A549 (cell line): ENCODE data around the gene SNTG2. TPM values are rescaled to one million over a fixed set of nuclear protein-coding genes. Genes with fewer than 3 reads are reported as not detected.

Experiments
- ATAC-seq, 2 experiments: fragments of 200-7000 bp in 1 of 2; fragments of >200 bp in 1 of 2; cut with Nextera tagmentation in 1 of 2; cut with Tn5 transposase in 1 of 2; 3 replicates each; pipeline versions ENCODE4 v1.8.0 to v1.9.1; 2018 to 2020; ENCODE audit warnings: mild to moderate bottlenecking in 1 of 2, moderate library complexity in 1 of 2
- CTCF ChIA-PET: fragments of 300-600 bp; sonication (Branson Sonifier 250); formaldehyde crosslinking; extraction: SDS; loops from one replicate; lab custom pipeline; 2021; ENCODE audit warnings: antibody characterized with exemption, inconsistent platforms; lab: Yijun Ruan, JAX
- POLR2A ChIA-PET: fragments of 350-600 bp; formaldehyde crosslinking; extraction: SDS; loops from one replicate; lab custom pipeline; 2021; ENCODE audit warnings: antibody characterized with exemption, inconsistent platforms; lab: Yijun Ruan, JAX
- DNase-seq, 2 experiments: peaks; one replicate each; pipeline versions ENCODE4 v3.0.0 to v3.0.0-alpha.2; 2011 to 2016; ENCODE audit warnings: low read depth in 1 of 2, low spot score in 1 of 2
- FAIRE-seq: peaks from 2 replicates; lab custom pipeline; 2011; peaks lifted over from hg19 to GRCh38; lab: Jason Lieb, UNC
- H3K27ac ChIP-seq, 2 experiments: fragments of >200 bp; sonication (Bioruptor Twin); formaldehyde crosslinking; 3 replicates each; pipeline ENCODE4 v1.5.1; 2016 to 2017
- H3K4me1 ChIP-seq: fragments of >200 bp; sonication (Bioruptor Twin); formaldehyde crosslinking; 3 replicates; pipeline ENCODE4 v1.6.1; 2016
- H3K4me2 ChIP-seq: fragments of >200 bp; sonication (Bioruptor Twin); formaldehyde crosslinking; 3 replicates; pipeline ENCODE4 v1.6.1; 2016
- H3K4me3 ChIP-seq: fragments of >200 bp; sonication (Bioruptor Twin); formaldehyde crosslinking; 3 replicates; pipeline ENCODE4 v1.5.1; 2016
- H3K9me3 ChIP-seq: fragments of >200 bp; sonication (Bioruptor Twin); formaldehyde crosslinking; 3 replicates; pipeline ENCODE4 v1.6.1; 2016
- BCL3 ChIP-seq: fragments of >200 bp; sonication (Bioruptor Twin); formaldehyde crosslinking; IDR thresholded peaks from 3 replicates; pipeline ENCODE4 v1.6.1; 2016
- CBX8 ChIP-seq: fragments of 200-600 bp; sonication (generic); IDR thresholded peaks from 2 replicates; pipeline ENCODE4 v1.6.1; 2016
- EHF ChIP-seq: fragments of 250-450 bp; sonication (Bioruptor Pico); IDR thresholded peaks from 2 replicates; pipeline ENCODE4 v1.5.0; 2020; ENCODE audit warnings: mild to moderate bottlenecking
- EP300 ChIP-seq, 2 experiments: fragments of >200 bp; sonication (Bioruptor Twin); formaldehyde crosslinking; IDR thresholded peaks; 2 replicates in 1 of 2; 3 replicates in 1 of 2; pipeline ENCODE4 v1.6.1; 2016 to 2017
- FOSB ChIP-seq: fragments of 250-450 bp; sonication (Bioruptor Pico); IDR thresholded peaks from 2 replicates; pipeline ENCODE4 v1.5.0; 2020; ENCODE audit warnings: mild to moderate bottlenecking, moderate library complexity
- FOSL2 ChIP-seq, 2 experiments: fragments of 450-650 bp in 1 of 2; fragments of >200 bp in 1 of 2; sonication (Bioruptor Twin) in 1 of 2; formaldehyde crosslinking; IDR thresholded peaks; 2 replicates each; pipeline versions ENCODE4 v1.5.0 to v1.6.1; 2016 to 2020; ENCODE audit warnings: mild to moderate bottlenecking in 1 of 2, moderate library complexity in 1 of 2
- FOXS1 ChIP-seq: fragments of 250-450 bp; sonication (Bioruptor Pico); IDR thresholded peaks from 2 replicates; pipeline ENCODE4 v1.5.0; 2020; ENCODE audit warnings: mild to moderate bottlenecking, moderate library complexity
- HDAC2 ChIP-seq: fragments of 200-600 bp; sonication (generic); IDR thresholded peaks from 2 replicates; pipeline ENCODE4 v1.6.1; 2016
- HEYL ChIP-seq: fragments of 250-450 bp; sonication (Bioruptor Pico); IDR thresholded peaks from 2 replicates; pipeline ENCODE4 v1.8.0; 2021; ENCODE audit warnings: mild to moderate bottlenecking, moderate library complexity
- HMGXB4 ChIP-seq: fragments of 250-450 bp; sonication (Bioruptor Pico); IDR thresholded peaks from 2 replicates; pipeline ENCODE4 v1.5.0; 2021; ENCODE audit warnings: mild to moderate bottlenecking, moderate library complexity, borderline replicate concordance
- HOXA7 ChIP-seq: fragments of 250-450 bp; sonication (Bioruptor Pico); IDR thresholded peaks from 2 replicates; pipeline ENCODE4 v1.5.0; 2020; ENCODE audit warnings: mild to moderate bottlenecking, moderate library complexity
- KDM5A ChIP-seq: fragments of 200-600 bp; sonication (generic); IDR thresholded peaks from 2 replicates; pipeline ENCODE4 v1.6.1; 2016; ENCODE audit warnings: antibody characterized with exemption, mild to moderate bottlenecking
- MAFK ChIP-seq: fragments of 450-650 bp; IDR thresholded peaks from 2 replicates; pipeline ENCODE4 v1.6.1; 2014; ENCODE audit not compliant: partially characterized antibody
- MAZ ChIP-seq: fragments of 150-350 bp; IDR thresholded peaks from 2 replicates; pipeline ENCODE4 v1.6.1; 2014; ENCODE audit warnings: antibody characterized with exemption, low read depth, low read length, borderline replicate concordance
- NFE2L2 ChIP-seq: fragments of 150-350 bp; conservative IDR thresholded peaks from 2 replicates; pipeline ENCODE4 v1.6.1; 2014; ENCODE audit warnings: low read length
- NR3C1 ChIP-seq: fragments of >200 bp; sonication (Bioruptor Twin); formaldehyde crosslinking; IDR thresholded peaks from 3 replicates; pipeline ENCODE4 v1.6.1; 2017
- RARB ChIP-seq: fragments of 250-450 bp; sonication (Bioruptor Pico); IDR thresholded peaks from 2 replicates; pipeline ENCODE4 v1.8.0; 2021; ENCODE audit warnings: mild to moderate bottlenecking, moderate library complexity
- RCOR1 ChIP-seq: fragments of 150-350 bp; IDR thresholded peaks from 2 replicates; pipeline ENCODE4 v1.6.1; 2014; ENCODE audit warnings: antibody characterized with exemption, low read length, low read depth
- RNF2 ChIP-seq: fragments of 200-600 bp; sonication (generic); IDR thresholded peaks from 2 replicates; pipeline ENCODE4 v1.6.1; 2016; ENCODE audit warnings: low read depth, mild to moderate bottlenecking, antibody characterized with exemption, moderate library complexity, borderline replicate concordance
- TFCP2L1 ChIP-seq: fragments of 250-450 bp; sonication (Bioruptor Pico); IDR thresholded peaks from 2 replicates; pipeline ENCODE4 v1.5.0; 2021; ENCODE audit warnings: mild to moderate bottlenecking
- TP53 ChIP-seq: fragments of 250-450 bp; sonication (Bioruptor Pico); IDR thresholded peaks from 2 replicates; pipeline ENCODE4 v1.5.0; 2021; ENCODE audit warnings: mild to moderate bottlenecking, moderate library complexity
- ZNF302 ChIP-seq: fragments of 250-450 bp; sonication (Bioruptor Pico); IDR thresholded peaks from 2 replicates; pipeline ENCODE4 v1.9.0; 2021; ENCODE audit warnings: inconsistent platforms, mild to moderate bottlenecking, moderate library complexity
- WGBS: methylation state at CpG from one replicate; pipeline ENCODE4 v1.1.6; 2017; ENCODE audit errors: missing lambda C conversion rate; 5-methylcytosine and 5-hydroxymethylcytosine counted together
- polyA plus RNA-seq, 4 experiments: library from polyadenylated mRNA; depleted of rRNA in 3 of 4; stranded (reverse); fragments of >200 nt; fragmentation: RNase III in 1 of 4; extraction: RNeasy Plus Mini Kit Qiagen cat#74134 plus additional on column Dnase treatment in 1 of 4; gene quantifications; 2 replicates in 3 of 4; 3 replicates in 1 of 4; pipeline ENCODE4 v1.2.3, GENCODE V29; 2011 to 2017
- TF ChIP-seq, protein P1 (sequence below): IDR thresholded peaks from 2 replicates; pipeline ENCODE4 v1.6.1; 2012

Gene SNTG2
- polyA plus RNA-seq, 2 of the 4 experiments (the other 2 are of a cell fraction) = not detected

DNA sequence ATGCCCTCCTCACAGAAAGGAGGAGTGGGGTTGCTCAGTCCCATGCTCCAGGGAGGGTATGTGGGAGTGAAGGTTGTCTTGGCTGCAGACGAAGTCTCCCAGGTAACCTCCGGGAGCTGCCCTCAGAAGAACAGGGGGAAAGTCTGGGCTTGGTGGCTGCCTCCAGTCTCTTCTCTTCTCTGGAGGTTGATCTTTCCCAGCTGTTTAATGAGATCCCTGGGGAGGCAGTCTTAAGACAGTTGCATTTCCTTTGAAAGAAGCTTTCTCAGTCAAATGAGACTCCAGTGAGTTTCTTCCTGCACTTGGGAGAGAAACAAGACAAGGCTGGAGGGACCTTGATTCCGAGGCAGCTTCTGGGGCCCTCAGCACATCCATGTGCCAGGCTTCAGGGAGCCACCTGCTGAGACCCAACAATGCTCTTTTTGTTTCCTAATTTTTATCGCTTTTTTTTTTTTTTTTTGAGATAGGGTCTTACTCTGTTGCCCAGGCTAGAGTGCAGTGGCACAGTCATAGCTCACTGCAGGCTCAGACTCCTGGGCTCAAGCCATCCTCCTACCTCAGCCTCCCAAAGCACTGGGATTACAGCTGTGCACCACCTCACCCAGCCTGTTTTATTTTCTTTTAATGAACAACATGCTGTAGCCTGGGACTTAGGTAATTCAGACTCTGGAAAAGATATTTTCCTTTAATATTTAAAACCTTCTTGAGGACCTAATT, 390.9 kb downstream of the SNTG2 start:
- no peak overlapping the region for H3K27ac ChIP-seq
- ChIA-PET CTCF (interaction anchor here (0.6 to 1.2 kb wide), 2 partner anchors 22 to 1921 kb away, joined by 3 to 4 read pairs; no protein-coding TSS in a partner anchor), POLR2A (no interaction called here)
- ATAC-seq (no peak), FAIRE-seq (no peak), DNase-seq (no peak)
- no peak overlapping the region for H3K4me3 ChIP-seq
- TF ChIP-seq FOSB (CRISPR knock-in tag) (no peak), MAFK (no peak), ZNF302 (CRISPR knock-in tag) (no peak)
- no peaks in the 10 kb centered on the region for H3K9me3 ChIP-seq
- WGBS = 14% methylated on average over 4 of the region's 4 CpGs
- no peak overlapping the region for H3K4me2 ChIP-seq
- no peaks in the 10 kb centered on the region for H3K4me1 ChIP-seq

- no peak for FAIRE-seq
- Histone ChIP-seq H3K4me3 (no peak overlapping the region), H3K4me2 (no peak overlapping the region), H3K27ac (no peak overlapping the region), H3K9me3 (peaks cover 16% of the 10 kb centered on the region; the same call in 2 of the 3 replicates), H3K4me1 (no peaks in the 10 kb centered on the region)
- TF ChIP-seq RARB (CRISPR knock-in tag) = no peak
- no peak for TF ChIP-seq CBX8
- TF ChIP-seq KDM5A = peak; percentile 56; the same call in 1 of the 2 replicates
- TF ChIP-seq EHF = no peak
- no peak for TF ChIP-seq HOXA7 (CRISPR knock-in tag)
- TF ChIP-seq, protein P1, sequence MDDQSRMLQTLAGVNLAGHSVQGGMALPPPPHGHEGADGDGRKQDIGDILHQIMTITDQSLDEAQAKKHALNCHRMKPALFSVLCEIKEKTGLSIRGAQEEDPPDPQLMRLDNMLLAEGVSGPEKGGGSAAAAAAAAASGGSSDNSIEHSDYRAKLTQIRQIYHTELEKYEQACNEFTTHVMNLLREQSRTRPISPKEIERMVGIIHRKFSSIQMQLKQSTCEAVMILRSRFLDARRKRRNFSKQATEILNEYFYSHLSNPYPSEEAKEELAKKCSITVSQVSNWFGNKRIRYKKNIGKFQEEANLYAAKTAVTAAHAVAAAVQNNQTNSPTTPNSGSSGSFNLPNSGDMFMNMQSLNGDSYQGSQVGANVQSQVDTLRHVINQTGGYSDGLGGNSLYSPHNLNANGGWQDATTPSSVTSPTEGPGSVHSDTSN = no peak
- TF ChIP-seq TP53 = no peak
- 97% methylated on average over 1 of the region's 1 CpG for WGBS
- ATAC-seq = no peak
- DNase-seq = no peak
- ChIA-PET POLR2A (no interaction called here), CTCF (interaction anchor here (0.9 kb wide), 1 partner anchor 135 kb away, joined by 3 read pairs; no protein-coding TSS in a partner anchor)
Measured at GRCh38 chr2:1348789-1349188, 398.1 kb downstream of the SNTG2 start.

GRCh38 chr2:1350111-1350510, 399.5 kb downstream of the SNTG2 start:
- DNase-seq (no peak), ATAC-seq (no peak), FAIRE-seq (no peak)
- ChIA-PET CTCF (no interaction called here), POLR2A (no interaction called here)
- 10% methylated on average over 5 of the region's 5 CpGs for WGBS
- H3K4me1 ChIP-seq = no peaks in the 10 kb centered on the region
- peaks cover 16% of the 10 kb centered on the region; the same call in 2 of the 3 replicates for H3K9me3 ChIP-seq
- H3K4me3 ChIP-seq = no peak overlapping the region
- no peak overlapping the region for H3K4me2 ChIP-seq
- H3K27ac ChIP-seq = no peak overlapping the region
- TF ChIP-seq FOSL2 (IDR thresholded peaks at IDR 0.05) (no peak), FOSL2 (CRISPR knock-in tag; IDR thresholded peaks at IDR 0.05) (no peak), BCL3 (no peak), TP53 (no peak), RCOR1 (no peak), MAZ (no peak), NFE2L2 (no peak), HEYL (CRISPR knock-in tag) (no peak)

GRCh38 chr2:1353124-1353523, 402.5 kb downstream of the SNTG2 start:
- Histone ChIP-seq H3K4me3 (no peak overlapping the region), H3K4me2 (no peak overlapping the region), H3K4me1 (no peaks in the 10 kb centered on the region), H3K27ac (no peak overlapping the region), H3K9me3 (peaks cover 12% of the 10 kb centered on the region; the same call in 2 of the 3 replicates)
- FAIRE-seq (no peak), DNase-seq (no peak), ATAC-seq (no peak)
- ChIA-PET POLR2A (no interaction called here), CTCF (no interaction called here)
- WGBS = 35% methylated on average over 9 of the region's 9 CpGs
- TF ChIP-seq RNF2 (no peak), EP300 (IDR thresholded peaks at IDR 0.05) (no peak), HMGXB4 (CRISPR knock-in tag) (no peak), CBX8 (no peak), TFCP2L1 (CRISPR knock-in tag) (no peak), FOXS1 (CRISPR knock-in tag) (no peak), NR3C1 (no peak), MAZ (no peak), HDAC2 (no peak)
